ENCODE results near the gene RABGEF1.

DNA sequence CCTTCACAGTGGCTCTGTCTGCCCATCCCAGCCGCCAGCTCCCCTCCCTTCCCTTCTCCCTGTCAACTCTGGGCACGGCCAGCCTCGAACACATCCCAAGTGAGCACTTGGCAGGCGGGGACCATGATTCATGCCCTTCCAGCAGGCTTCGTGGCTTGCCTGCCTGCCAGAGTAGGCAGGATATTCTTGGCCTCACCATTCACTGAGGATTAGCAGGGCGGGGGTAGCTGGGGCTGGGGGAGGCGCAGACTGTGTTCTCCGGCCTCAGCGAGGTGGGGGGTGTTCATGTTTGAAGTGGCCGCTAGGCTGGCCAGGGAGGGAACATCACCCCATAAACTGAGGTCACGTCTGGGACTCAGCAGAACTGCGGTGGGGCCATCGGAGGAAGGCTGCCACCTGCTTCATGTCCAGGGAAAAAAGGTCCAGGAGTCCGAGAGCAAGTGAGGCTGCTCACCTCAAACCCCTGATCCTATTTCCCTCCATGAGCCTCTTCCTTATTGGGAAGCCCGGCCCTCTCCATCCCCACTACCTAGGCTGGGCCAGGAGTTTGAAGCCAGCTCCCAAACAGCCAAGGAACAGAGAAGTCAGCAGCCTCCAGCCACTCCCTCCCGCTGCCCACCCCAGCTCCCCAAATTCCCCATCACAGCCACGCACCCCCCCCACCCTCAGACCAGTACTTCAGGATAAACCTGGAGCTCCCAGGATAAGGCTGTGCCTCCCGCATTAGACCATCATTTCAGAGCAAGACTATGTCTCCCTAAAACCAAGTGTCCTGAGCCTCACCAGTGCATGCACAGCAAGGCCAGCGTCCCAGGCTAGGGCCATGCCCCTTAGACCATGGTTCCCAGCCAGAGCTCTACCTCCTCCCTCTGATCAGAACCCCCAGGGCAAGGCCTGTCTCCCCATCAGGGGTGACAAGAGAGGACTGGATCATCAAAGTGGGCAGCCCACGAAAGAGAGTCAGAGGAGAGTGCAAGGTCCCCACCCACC lies 42.8 kb upstream of the RABGEF1 start:
- TF ChIP-seq, protein P1, sequence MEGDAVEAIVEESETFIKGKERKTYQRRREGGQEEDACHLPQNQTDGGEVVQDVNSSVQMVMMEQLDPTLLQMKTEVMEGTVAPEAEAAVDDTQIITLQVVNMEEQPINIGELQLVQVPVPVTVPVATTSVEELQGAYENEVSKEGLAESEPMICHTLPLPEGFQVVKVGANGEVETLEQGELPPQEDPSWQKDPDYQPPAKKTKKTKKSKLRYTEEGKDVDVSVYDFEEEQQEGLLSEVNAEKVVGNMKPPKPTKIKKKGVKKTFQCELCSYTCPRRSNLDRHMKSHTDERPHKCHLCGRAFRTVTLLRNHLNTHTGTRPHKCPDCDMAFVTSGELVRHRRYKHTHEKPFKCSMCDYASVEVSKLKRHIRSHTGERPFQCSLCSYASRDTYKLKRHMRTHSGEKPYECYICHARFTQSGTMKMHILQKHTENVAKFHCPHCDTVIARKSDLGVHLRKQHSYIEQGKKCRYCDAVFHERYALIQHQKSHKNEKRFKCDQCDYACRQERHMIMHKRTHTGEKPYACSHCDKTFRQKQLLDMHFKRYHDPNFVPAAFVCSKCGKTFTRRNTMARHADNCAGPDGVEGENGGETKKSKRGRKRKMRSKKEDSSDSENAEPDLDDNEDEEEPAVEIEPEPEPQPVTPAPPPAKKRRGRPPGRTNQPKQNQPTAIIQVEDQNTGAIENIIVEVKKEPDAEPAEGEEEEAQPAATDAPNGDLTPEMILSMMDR (conservative IDR thresholded peaks at IDR 0.05; ENCODE audit: low read depth in 2 of 2) = no peak
- TF ChIP-seq, protein P2, sequence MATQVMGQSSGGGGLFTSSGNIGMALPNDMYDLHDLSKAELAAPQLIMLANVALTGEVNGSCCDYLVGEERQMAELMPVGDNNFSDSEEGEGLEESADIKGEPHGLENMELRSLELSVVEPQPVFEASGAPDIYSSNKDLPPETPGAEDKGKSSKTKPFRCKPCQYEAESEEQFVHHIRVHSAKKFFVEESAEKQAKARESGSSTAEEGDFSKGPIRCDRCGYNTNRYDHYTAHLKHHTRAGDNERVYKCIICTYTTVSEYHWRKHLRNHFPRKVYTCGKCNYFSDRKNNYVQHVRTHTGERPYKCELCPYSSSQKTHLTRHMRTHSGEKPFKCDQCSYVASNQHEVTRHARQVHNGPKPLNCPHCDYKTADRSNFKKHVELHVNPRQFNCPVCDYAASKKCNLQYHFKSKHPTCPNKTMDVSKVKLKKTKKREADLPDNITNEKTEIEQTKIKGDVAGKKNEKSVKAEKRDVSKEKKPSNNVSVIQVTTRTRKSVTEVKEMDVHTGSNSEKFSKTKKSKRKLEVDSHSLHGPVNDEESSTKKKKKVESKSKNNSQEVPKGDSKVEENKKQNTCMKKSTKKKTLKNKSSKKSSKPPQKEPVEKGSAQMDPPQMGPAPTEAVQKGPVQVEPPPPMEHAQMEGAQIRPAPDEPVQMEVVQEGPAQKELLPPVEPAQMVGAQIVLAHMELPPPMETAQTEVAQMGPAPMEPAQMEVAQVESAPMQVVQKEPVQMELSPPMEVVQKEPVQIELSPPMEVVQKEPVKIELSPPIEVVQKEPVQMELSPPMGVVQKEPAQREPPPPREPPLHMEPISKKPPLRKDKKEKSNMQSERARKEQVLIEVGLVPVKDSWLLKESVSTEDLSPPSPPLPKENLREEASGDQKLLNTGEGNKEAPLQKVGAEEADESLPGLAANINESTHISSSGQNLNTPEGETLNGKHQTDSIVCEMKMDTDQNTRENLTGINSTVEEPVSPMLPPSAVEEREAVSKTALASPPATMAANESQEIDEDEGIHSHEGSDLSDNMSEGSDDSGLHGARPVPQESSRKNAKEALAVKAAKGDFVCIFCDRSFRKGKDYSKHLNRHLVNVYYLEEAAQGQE (IDR thresholded peaks at IDR 0.05; ENCODE audit: unreplicated experiment) = no peak
- TF ChIP-seq POLR2AphosphoS5 (IDR thresholded peaks at IDR 0.05; ENCODE audit: low read depth) (no peak), EZH2 (IDR thresholded peaks at IDR 0.05; ENCODE audit: low read depth, unreplicated experiment) (no peak), EZH2phosphoT487 (IDR thresholded peaks at IDR 0.05; ENCODE audit: unreplicated experiment) (no peak), JUNB (IDR thresholded peaks at IDR 0.05; ENCODE audit: unreplicated experiment) (no peak), CREB1 (CRISPR knock-in tag; IDR thresholded peaks at IDR 0.05; ENCODE audit: low read depth) (no peak), NANOG (IDR thresholded peaks at IDR 0.05; ENCODE audit: borderline replicate concordance) (no peak), ZNF114 (CRISPR knock-in tag; IDR thresholded peaks at IDR 0.05) (no peak), ZNF331 (CRISPR knock-in tag; IDR thresholded peaks at IDR 0.05; ENCODE audit: low read depth) (no peak), STAT1 (IDR thresholded peaks at IDR 0.05; ENCODE audit: unreplicated experiment) (no peak)
- TF ChIP-seq, protein P3, sequence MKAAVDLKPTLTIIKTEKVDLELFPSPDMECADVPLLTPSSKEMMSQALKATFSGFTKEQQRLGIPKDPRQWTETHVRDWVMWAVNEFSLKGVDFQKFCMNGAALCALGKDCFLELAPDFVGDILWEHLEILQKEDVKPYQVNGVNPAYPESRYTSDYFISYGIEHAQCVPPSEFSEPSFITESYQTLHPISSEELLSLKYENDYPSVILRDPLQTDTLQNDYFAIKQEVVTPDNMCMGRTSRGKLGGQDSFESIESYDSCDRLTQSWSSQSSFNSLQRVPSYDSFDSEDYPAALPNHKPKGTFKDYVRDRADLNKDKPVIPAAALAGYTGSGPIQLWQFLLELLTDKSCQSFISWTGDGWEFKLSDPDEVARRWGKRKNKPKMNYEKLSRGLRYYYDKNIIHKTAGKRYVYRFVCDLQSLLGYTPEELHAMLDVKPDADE (IDR thresholded peaks at IDR 0.05) = no peak
- TF ChIP-seq, protein P4, sequence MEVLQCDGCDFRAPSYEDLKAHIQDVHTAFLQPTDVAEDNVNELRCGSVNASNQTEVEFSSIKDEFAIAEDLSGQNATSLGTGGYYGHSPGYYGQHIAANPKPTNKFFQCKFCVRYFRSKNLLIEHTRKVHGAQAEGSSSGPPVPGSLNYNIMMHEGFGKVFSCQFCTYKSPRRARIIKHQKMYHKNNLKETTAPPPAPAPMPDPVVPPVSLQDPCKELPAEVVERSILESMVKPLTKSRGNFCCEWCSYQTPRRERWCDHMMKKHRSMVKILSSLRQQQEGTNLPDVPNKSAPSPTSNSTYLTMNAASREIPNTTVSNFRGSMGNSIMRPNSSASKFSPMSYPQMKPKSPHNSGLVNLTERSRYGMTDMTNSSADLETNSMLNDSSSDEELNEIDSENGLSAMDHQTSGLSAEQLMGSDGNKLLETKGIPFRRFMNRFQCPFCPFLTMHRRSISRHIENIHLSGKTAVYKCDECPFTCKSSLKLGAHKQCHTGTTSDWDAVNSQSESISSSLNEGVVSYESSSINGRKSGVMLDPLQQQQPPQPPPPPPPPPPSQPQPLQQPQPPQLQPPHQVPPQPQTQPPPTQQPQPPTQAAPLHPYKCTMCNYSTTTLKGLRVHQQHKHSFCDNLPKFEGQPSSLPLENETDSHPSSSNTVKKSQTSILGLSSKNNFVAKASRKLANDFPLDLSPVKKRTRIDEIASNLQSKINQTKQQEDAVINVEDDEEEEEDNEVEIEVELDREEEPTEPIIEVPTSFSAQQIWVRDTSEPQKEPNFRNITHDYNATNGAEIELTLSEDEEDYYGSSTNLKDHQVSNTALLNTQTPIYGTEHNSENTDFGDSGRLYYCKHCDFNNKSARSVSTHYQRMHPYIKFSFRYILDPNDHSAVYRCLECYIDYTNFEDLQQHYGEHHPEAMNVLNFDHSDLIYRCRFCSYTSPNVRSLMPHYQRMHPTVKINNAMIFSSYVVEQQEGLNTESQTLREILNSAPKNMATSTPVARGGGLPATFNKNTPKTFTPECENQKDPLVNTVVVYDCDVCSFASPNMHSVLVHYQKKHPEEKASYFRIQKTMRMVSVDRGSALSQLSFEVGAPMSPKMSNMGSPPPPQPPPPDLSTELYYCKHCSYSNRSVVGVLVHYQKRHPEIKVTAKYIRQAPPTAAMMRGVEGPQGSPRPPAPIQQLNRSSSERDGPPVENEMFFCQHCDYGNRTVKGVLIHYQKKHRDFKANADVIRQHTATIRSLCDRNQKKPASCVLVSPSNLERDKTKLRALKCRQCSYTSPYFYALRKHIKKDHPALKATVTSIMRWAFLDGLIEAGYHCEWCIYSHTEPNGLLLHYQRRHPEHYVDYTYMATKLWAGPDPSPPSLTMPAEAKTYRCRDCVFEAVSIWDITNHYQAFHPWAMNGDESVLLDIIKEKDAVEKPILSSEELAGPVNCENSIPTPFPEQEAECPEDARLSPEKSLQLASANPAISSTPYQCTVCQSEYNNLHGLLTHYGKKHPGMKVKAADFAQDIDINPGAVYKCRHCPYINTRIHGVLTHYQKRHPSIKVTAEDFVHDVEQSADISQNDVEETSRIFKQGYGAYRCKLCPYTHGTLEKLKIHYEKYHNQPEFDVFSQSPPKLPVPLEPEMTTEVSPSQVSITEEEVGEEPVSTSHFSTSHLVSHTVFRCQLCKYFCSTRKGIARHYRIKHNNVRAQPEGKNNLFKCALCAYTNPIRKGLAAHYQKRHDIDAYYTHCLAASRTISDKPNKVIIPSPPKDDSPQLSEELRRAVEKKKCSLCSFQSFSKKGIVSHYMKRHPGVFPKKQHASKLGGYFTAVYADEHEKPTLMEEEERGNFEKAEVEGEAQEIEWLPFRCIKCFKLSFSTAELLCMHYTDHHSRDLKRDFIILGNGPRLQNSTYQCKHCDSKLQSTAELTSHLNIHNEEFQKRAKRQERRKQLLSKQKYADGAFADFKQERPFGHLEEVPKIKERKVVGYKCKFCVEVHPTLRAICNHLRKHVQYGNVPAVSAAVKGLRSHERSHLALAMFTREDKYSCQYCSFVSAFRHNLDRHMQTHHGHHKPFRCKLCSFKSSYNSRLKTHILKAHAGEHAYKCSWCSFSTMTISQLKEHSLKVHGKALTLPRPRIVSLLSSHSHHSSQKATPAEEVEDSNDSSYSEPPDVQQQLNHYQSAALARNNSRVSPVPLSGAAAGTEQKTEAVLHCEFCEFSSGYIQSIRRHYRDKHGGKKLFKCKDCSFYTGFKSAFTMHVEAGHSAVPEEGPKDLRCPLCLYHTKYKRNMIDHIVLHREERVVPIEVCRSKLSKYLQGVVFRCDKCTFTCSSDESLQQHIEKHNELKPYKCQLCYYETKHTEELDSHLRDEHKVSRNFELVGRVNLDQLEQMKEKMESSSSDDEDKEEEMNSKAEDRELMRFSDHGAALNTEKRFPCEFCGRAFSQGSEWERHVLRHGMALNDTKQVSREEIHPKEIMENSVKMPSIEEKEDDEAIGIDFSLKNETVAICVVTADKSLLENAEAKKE (CRISPR knock-in tag; IDR thresholded peaks at IDR 0.05) = no peak
